Measurements from ENCODE around the gene NIPA2. TPM values are rescaled to one million over a fixed set of nuclear protein-coding genes. Genes with fewer than 3 reads are reported as not detected.

NIPA2 gene
- total RNA-seq, 1 donor from 2014 or later = 51.5 TPM

GRCh38 chr15:22846073-22846472, 7.6 kb downstream of the NIPA2 start:
- H3K4me1 Mint-ChIP-seq = peaks cover 10% of the 10 kb centered on the region
- no peak overlapping the region for H3K4me3 Mint-ChIP-seq
- Histone ChIP-seq H3K9me3 (ENCODE audit: low read depth) (no peaks in the 10 kb centered on the region), H3F3A (ENCODE audit: low read depth) (no peaks in the 10 kb centered on the region), H3K27me3 (no peaks in the 10 kb centered on the region), H3K27ac (no peak overlapping the region), H3K4me2 (no peak overlapping the region), H3K4me1 (peaks cover 8% of the 10 kb centered on the region), H4K20me1 (ENCODE audit: low read depth) (peaks cover 42% of the 10 kb centered on the region), H3K79me2 (ENCODE audit: low read depth) (peaks cover 97% of the 10 kb centered on the region), H3K9ac (no peak overlapping the region), H2AFZ (replicated peaks) (no peak overlapping the region), H3K36me3 (peaks cover 3% of the 10 kb centered on the region), H3K4me3 (no peak overlapping the region)
- TF ChIP-seq, protein P1, sequence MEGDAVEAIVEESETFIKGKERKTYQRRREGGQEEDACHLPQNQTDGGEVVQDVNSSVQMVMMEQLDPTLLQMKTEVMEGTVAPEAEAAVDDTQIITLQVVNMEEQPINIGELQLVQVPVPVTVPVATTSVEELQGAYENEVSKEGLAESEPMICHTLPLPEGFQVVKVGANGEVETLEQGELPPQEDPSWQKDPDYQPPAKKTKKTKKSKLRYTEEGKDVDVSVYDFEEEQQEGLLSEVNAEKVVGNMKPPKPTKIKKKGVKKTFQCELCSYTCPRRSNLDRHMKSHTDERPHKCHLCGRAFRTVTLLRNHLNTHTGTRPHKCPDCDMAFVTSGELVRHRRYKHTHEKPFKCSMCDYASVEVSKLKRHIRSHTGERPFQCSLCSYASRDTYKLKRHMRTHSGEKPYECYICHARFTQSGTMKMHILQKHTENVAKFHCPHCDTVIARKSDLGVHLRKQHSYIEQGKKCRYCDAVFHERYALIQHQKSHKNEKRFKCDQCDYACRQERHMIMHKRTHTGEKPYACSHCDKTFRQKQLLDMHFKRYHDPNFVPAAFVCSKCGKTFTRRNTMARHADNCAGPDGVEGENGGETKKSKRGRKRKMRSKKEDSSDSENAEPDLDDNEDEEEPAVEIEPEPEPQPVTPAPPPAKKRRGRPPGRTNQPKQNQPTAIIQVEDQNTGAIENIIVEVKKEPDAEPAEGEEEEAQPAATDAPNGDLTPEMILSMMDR (IDR thresholded peaks at IDR 0.05) = no peak
- H3K36me3 Mint-ChIP-seq = peaks cover 12% of the 10 kb centered on the region
- H3K27me3 Mint-ChIP-seq (ENCODE audit: insufficient read depth, low read depth) = peaks cover 2% of the 10 kb centered on the region
- no peaks in the 10 kb centered on the region for H3K9me3 Mint-ChIP-seq
- DNase-seq (ENCODE audit: low spot score) = no peak
- H3K27ac Mint-ChIP-seq = no peak overlapping the region

GRCh38 chr15:22850055-22850454, 11.6 kb downstream of the NIPA2 start:
- H3K36me3 Mint-ChIP-seq = peaks cover 12% of the 10 kb centered on the region
- peaks cover 3% of the 10 kb centered on the region for H3K36me3 ChIP-seq
- H3K4me3 ChIP-seq = no peak overlapping the region
- H3K27me3 Mint-ChIP-seq (ENCODE audit: insufficient read depth, low read depth) = peaks cover 4% of the 10 kb centered on the region
- H3K27ac Mint-ChIP-seq = no peak overlapping the region
- H3K4me1 ChIP-seq = peaks cover 7% of the 10 kb centered on the region
- H3K4me1 Mint-ChIP-seq = peaks cover 4% of the 10 kb centered on the region
- H4K20me1 ChIP-seq (ENCODE audit: low read depth) = peaks cover 26% of the 10 kb centered on the region
- H3K79me2 ChIP-seq (ENCODE audit: low read depth) = peaks cover 65% of the 10 kb centered on the region
- H3K9me3 Mint-ChIP-seq = no peaks in the 10 kb centered on the region
- DNase-seq (ENCODE audit: low spot score) = no peak
- H3K27me3 ChIP-seq = no peaks in the 10 kb centered on the region
- no peak overlapping the region for H2AFZ ChIP-seq (replicated peaks)
- no peaks in the 10 kb centered on the region for H3F3A ChIP-seq (ENCODE audit: low read depth)
- H3K27ac ChIP-seq = no peak overlapping the region
- no peak overlapping the region for H3K4me2 ChIP-seq
- TF ChIP-seq EZH2 (IDR thresholded peaks at IDR 0.05) (no peak), EZH2phosphoT487 (IDR thresholded peaks at IDR 0.05) (no peak)
- TF ChIP-seq, protein P1 (IDR thresholded peaks at IDR 0.05) = no peak
- no peak overlapping the region for H3K4me3 Mint-ChIP-seq
- H3K9ac ChIP-seq = no peak overlapping the region
- H3K9me3 ChIP-seq (ENCODE audit: low read depth) = no peaks in the 10 kb centered on the region

DNA sequence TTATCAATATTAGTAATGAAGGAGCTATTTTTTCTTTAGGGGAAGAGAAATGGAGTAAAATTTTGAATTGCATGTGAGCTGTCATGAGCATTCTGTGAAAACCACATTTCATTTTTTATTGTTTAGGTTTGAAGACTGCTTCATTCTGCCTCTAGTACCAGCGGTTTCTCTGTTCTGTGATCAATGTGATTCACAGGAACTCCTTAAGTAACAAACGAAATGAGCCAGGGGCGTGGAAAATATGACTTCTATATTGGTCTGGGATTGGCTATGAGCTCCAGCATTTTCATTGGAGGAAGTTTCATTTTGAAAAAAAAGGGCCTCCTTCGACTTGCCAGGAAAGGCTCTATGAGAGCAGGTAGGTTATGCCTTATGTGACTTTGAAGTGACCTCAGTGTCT, 13.0 kb downstream of the NIPA2 start:
- Histone ChIP-seq H3K4me3 (no peak overlapping the region), H2AFZ (replicated peaks) (no peak overlapping the region), H3K4me1 (no peaks in the 10 kb centered on the region), H3K4me2 (no peak overlapping the region), H3K36me3 (peaks cover 3% of the 10 kb centered on the region), H3K9ac (no peak overlapping the region), H3K27me3 (no peaks in the 10 kb centered on the region), H3K9me3 (ENCODE audit: low read depth) (no peaks in the 10 kb centered on the region), H4K20me1 (ENCODE audit: low read depth) (peaks cover 15% of the 10 kb centered on the region), H3K27ac (no peak overlapping the region), H3K79me2 (ENCODE audit: low read depth) (peaks cover 50% of the 10 kb centered on the region), H3F3A (ENCODE audit: low read depth) (no peaks in the 10 kb centered on the region)
- Mint-ChIP-seq H3K9me3 (no peaks in the 10 kb centered on the region), H3K4me1 (no peaks in the 10 kb centered on the region), H3K36me3 (peaks cover 12% of the 10 kb centered on the region), H3K27me3 (ENCODE audit: insufficient read depth, low read depth) (peaks cover 2% of the 10 kb centered on the region), H3K27ac (no peak overlapping the region), H3K4me3 (no peak overlapping the region)
- TF ChIP-seq EZH2phosphoT487 (IDR thresholded peaks at IDR 0.05) (no peak), EZH2 (IDR thresholded peaks at IDR 0.05) (no peak)
- TF ChIP-seq, protein P1 (IDR thresholded peaks at IDR 0.05) = no peak
- no peak for DNase-seq (ENCODE audit: low spot score)

Measured in neural progenitor cell (in vitro differentiated cells).